Heart left ventricle (tissue), 16 donors: Measurements from ENCODE around the gene ERVW-1. TPM values are rescaled to one million over a fixed set of nuclear protein-coding genes. Genes with fewer than 3 reads are reported as not detected.

Source experiments
- ATAC-seq, 4 donors: fragments of 200-7000 bp; cut with Tn5 transposase; one replicate each; pipeline ENCODE4 v1.9.1; 2020 to 2022; ENCODE audit warnings: moderate library complexity in 4 of 4, mild to moderate bottlenecking in 3 of 4, moderate number of reproducible peaks in 1 of 4
- DNase-seq, 5 donors: peaks; one replicate each; pipeline ENCODE4 v3.0.0-alpha.2; 2020
- H3K27ac ChIP-seq, 12 donors: fragments of 200-600 bp; sonication (generic) in 4 of 12; one replicate each; pipeline versions ENCODE4 v1.5.0 to v1.8.0; 2016 to 2022; ENCODE audit warnings: mild to moderate bottlenecking in 2 of 12
- H3K27me3 ChIP-seq, 9 donors: fragments of 200-600 bp; sonication (generic) in 2 of 9; one replicate each; pipeline versions ENCODE4 v1.5.1 to v1.8.0; 2016 to 2022; ENCODE audit warnings: mild to moderate bottlenecking in 3 of 9
- H3K36me3 ChIP-seq, 9 donors: fragments of 200-600 bp; sonication (generic) in 2 of 9; one replicate each; pipeline versions ENCODE4 v1.5.0 to v1.8.0; 2018 to 2022; ENCODE audit warnings: mild to moderate bottlenecking in 2 of 9
- H3K4me1 ChIP-seq, 12 donors: fragments of 200-600 bp; sonication (generic) in 4 of 12; one replicate each; pipeline versions ENCODE4 v1.5.0 to v1.8.0; 2016 to 2022; ENCODE audit warnings: mild to moderate bottlenecking in 3 of 12
- H3K4me3 ChIP-seq, 12 donors: fragments of 200-600 bp; sonication (generic) in 4 of 12; one replicate each; pipeline versions ENCODE4 v1.5.0 to v1.8.0; 2017 to 2022; ENCODE audit warnings: mild to moderate bottlenecking in 9 of 12, moderate library complexity in 4 of 12
- H3K9me3 ChIP-seq, 12 donors: fragments of 200-600 bp; sonication (generic) in 4 of 12; one replicate each; pipeline versions ENCODE4 v1.5.0 to v1.8.0; 2016 to 2022; ENCODE audit warnings: mild to moderate bottlenecking in 1 of 12
- POLR2A ChIP-seq, 2 donors: fragments of 450-650 bp; IDR thresholded peaks; one replicate each; pipeline ENCODE4 v1.6.1; 2017; ENCODE audit warnings: antibody characterized with exemption in 2 of 2, mild to moderate bottlenecking in 2 of 2, moderate library complexity in 2 of 2
- WGBS, 4 donors: extraction: QIAGEN DNeasy Blood & Tissue Kit in 2 of 4; methylation state at CpG; one replicate each; pipeline versions ENCODE4 v1.1.5 to v1.1.7; 2013 to 2018; 5-methylcytosine and 5-hydroxymethylcytosine counted together
- intact Hi-C, 10 donors: fragments of 100-400 bp; cut with DNase I; formaldehyde crosslinking; loops; one replicate each; pipeline versions ENCODE4 v1.11.1 to v1.14.2; 2022
- polyA plus RNA-seq, 2 donors: library from polyadenylated mRNA; stranded (reverse); fragments of 200-250 nt; gene quantifications; one replicate each; pipeline ENCODE4 v1.2.3, GENCODE V29; 2013
- total RNA-seq, 9 donors: library from RNA; depleted of rRNA in 2 of 9; stranded (reverse); fragments of >200 nt in 2 of 9; fragmentation: NEBNext Ultra II Directional in 3 of 9; extraction: Animal tissue kit (Norgen Biotek cat#: 25700) in 3 of 9; gene quantifications; one replicate each; pipeline versions ENCODE4 v1.1.0 to v1.2.4, GENCODE V29; 2016 to 2023
- TF ChIP-seq, protein P1 (sequence below), 12 donors: fragments of 200-600 bp; sonication (generic) in 4 of 12; IDR thresholded peaks; one replicate each; pipeline versions ENCODE4 v1.5.0 to v1.8.0; 2018 to 2022; ENCODE audit warnings: antibody characterized with exemption in 12 of 12, mild to moderate bottlenecking in 5 of 12
- donor health status: ischemic (EF 13 %, LVEDD 7.1; RV severe dilation, severe dysfunction).
- donor health status: healthy with polysubstance abuse.
- donor health status: DM: no; HTN: yes; CAD: no.
- donor health status: DM: no; HTN: no; CAD: no.
- donor health status: ischemic (EF 25% LVEDD 6.9; RV normal size, moderate dysfunction).
- donor health status: ischemic (EF 25% LVEDD 5.7; RV mildly dilated, moderate dysfunction).
- donor health status: healthy.
- donor health status: DM: yes; HTN: yes; CAD: no.
- donor health status: ischemic (EF 35%, LVEDD 5.7; RV mildly dilated, moderate dysfunction).
- donor health status: nonischemic (EF 11% LVEDD 7.7; RV severe dilation, severe dysfunction).
- donor health status: DM: yes; HTN: yes; CAD: no.
- donor health status: PGD.
- donor health status: ischemic (EF 29% LVEDD 5.4; RV normal size, mild dysfunction).
- donor health status: nonischemic (EF 23%, LVEDD 6.1; RV moderate dilation, normal function).

The ERVW-1 gene
- total and polyA plus RNA-seq, 11 donors: 0.15 to 0.27 TPM; not detected in 9

DNA sequence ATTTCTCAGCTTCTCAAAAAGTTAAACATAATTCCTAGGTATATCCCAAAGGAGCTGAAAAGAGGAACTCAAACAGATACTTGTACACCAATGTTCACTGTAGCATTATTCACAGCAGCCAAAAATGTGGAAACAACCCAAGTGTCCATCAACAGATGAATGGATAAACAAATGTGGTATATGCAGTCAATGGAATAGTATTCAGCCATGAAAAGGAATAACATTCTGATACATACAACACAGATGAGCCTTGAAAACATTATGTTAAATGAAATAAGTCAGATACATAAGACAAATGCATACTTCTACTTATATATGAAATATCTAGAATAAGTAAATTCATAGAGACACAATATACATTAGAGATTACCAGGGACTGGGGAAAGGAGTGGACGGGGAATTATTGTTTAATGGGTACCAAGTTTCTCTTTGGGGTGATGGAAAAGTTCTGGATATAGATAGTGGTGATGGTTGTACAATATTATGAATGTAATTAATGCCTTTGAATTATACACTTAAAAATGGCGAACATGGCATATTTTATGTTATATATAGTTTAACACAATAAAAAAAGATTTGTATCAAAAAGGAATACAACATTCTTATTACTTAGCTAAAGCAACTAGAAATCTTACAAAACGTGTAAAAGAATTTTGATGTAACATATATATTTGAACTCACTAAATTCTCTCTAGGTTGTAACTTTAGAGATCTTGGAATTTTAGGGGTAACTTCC lies 35.6 kb upstream of the ERVW-1 start:
- intact Hi-C loops: no loop called here
- H3K36me3 ChIP-seq: peaks cover 0 to 91% (median 50%) of the 10 kb centered on the region in 9 donors
- TF ChIP-seq, protein P1, sequence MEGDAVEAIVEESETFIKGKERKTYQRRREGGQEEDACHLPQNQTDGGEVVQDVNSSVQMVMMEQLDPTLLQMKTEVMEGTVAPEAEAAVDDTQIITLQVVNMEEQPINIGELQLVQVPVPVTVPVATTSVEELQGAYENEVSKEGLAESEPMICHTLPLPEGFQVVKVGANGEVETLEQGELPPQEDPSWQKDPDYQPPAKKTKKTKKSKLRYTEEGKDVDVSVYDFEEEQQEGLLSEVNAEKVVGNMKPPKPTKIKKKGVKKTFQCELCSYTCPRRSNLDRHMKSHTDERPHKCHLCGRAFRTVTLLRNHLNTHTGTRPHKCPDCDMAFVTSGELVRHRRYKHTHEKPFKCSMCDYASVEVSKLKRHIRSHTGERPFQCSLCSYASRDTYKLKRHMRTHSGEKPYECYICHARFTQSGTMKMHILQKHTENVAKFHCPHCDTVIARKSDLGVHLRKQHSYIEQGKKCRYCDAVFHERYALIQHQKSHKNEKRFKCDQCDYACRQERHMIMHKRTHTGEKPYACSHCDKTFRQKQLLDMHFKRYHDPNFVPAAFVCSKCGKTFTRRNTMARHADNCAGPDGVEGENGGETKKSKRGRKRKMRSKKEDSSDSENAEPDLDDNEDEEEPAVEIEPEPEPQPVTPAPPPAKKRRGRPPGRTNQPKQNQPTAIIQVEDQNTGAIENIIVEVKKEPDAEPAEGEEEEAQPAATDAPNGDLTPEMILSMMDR (IDR thresholded peaks at IDR 0.05): no peak
- no peak for TF ChIP-seq POLR2A (IDR thresholded peaks at IDR 0.05)

GRCh38 chr7:92508946-92509345 lies 31.2 kb upstream of the ERVW-1 start:
- 94 to 98% (median 95%) methylated on average over 5 of the region's 5 CpGs for WGBS, 4 donors
- ATAC-seq (no peak), DNase-seq (no peak)
- Histone ChIP-seq H3K9me3 (no peaks in the 10 kb centered on the region), H3K4me3 (no peak overlapping the region), H3K27ac (no peak overlapping the region), H3K27me3 (no peaks in the 10 kb centered on the region), H3K4me1 (no peaks in the 10 kb centered on the region), H3K36me3 (peaks cover 0 to 98% (median 57%) of the 10 kb centered on the region in 9 donors)
- intact Hi-C loops: no loop called here
- TF ChIP-seq, protein P1 (IDR thresholded peaks at IDR 0.05): no peak
- no peak for TF ChIP-seq POLR2A (IDR thresholded peaks at IDR 0.05)

More for the DNA sequence above, 35.6 kb upstream of the ERVW-1 start:
- Histone ChIP-seq H3K4me3 (no peak overlapping the region), H3K9me3 (no peaks in the 10 kb centered on the region), H3K27ac (no peak overlapping the region), H3K27me3 (no peaks in the 10 kb centered on the region), H3K4me1 (no peaks in the 10 kb centered on the region)
- WGBS, 4 donors: 59 to 62% (median 61%) methylated on average over 3 of the region's 3 CpGs
- no peak for ATAC-seq
- DNase-seq: no peak

DNA sequence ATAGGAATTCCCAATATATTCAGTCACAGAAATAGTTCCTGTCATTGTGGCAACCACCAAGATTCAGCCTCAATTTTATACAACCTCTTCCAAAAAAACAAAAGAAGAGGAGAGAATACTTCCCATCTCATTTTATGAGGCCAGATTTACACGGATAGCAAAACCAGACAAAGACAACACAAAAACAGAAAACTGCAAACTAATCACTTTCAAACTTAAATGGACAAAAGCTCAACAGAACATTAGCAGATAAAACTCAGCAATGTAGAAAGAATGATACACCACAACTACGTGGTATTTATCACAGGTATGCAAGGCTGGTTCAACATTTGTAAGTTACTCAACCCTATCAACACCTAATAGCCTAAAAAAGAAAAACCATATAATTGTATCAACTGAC lies 28.6 kb upstream of the ERVW-1 start:
- TF ChIP-seq, protein P1 (IDR thresholded peaks at IDR 0.05): no peak
- Histone ChIP-seq H3K9me3 (no peaks in the 10 kb centered on the region), H3K27me3 (no peaks in the 10 kb centered on the region), H3K27ac (no peak overlapping the region), H3K36me3 (peaks cover 0 to 100% (median 68%) of the 10 kb centered on the region in 9 donors), H3K4me3 (no peak overlapping the region), H3K4me1 (no peaks in the 10 kb centered on the region)
- intact Hi-C loops: no loop called here
- ATAC-seq (no peak), DNase-seq (no peak)
- WGBS, 4 donors: 69 to 82% (median 78%) methylated on average over 2 of the region's 2 CpGs

DNA sequence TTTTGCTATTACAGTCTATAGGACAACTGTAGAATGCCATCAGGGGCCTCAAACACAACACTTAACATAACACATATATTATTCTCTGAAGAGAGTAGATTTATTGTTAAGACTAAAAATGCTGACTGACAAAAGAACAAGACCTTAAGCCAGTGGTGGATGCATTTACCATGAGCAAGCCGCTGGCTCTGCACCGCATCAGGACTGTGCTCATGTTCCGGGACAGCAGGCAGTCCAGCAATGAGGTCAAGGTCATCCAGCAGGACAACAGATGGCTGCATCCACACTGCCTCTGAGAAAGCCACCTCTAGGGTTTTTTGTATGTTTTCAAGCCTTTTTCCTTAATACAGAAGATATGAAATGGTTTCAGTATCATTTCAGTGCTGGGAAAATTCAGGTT lies 26.8 kb upstream of the ERVW-1 start:
- WGBS, 4 donors: 77 to 86% (median 79%) methylated on average over 3 of the region's 3 CpGs
- no peaks in the 10 kb centered on the region for H3K27me3 ChIP-seq
- TF ChIP-seq POLR2A (IDR thresholded peaks at IDR 0.05): no peak
- TF ChIP-seq, protein P1 (IDR thresholded peaks at IDR 0.05): no peak
- no peaks in the 10 kb centered on the region for H3K9me3 ChIP-seq
- no peak overlapping the region for H3K27ac ChIP-seq
- ATAC-seq (peak in 3 of 4 donors; percentile 65 to 79 (median 72)), DNase-seq (peak in 1 of 5 donors; percentile 55)
- intact Hi-C loops: no loop called here
- H3K36me3 ChIP-seq: peaks cover 0 to 100% (median 74%) of the 10 kb centered on the region in 9 donors
- no peaks in the 10 kb centered on the region for H3K4me1 ChIP-seq
- H3K4me3 ChIP-seq: no peak overlapping the region
